KMS-11 (cell line): ENCODE results near the gene IQCM.
"Not testable (repeated sequence)": the region's sequence is repeated elsewhere in the genome, so short reads cannot be mapped to it uniquely, and the experiment has no call there.

Source experiments
- H2AFZ ChIP-seq: fragments of 200-600 bp; sonication (generic); 2 replicates; pipeline ENCODE4 v1.6.1; 2016; ENCODE audit warnings: antibody characterized with exemption, mixed run types, low read depth
- H3K27ac ChIP-seq: fragments of 200-600 bp; sonication (generic); 2 replicates; pipeline ENCODE4 v1.6.1; 2016; ENCODE audit warnings: mild to moderate bottlenecking, mixed run types
- H3K27me3 ChIP-seq: fragments of 200-600 bp; sonication (generic); 2 replicates; pipeline ENCODE4 v1.6.1; 2017; ENCODE audit warnings: mild to moderate bottlenecking, low read depth, mixed run types, moderate library complexity; ENCODE audit not compliant: insufficient read depth
- H3K36me3 ChIP-seq: fragments of 200-600 bp; sonication (generic); 2 replicates; pipeline ENCODE4 v1.6.1; 2017; ENCODE audit warnings: mild to moderate bottlenecking, mixed run types; ENCODE audit not compliant: insufficient read depth
- H3K4me1 ChIP-seq: fragments of 200-600 bp; sonication (generic); 2 replicates; pipeline ENCODE4 v1.6.1; 2016; ENCODE audit warnings: mild to moderate bottlenecking, low read depth, mixed run types; ENCODE audit not compliant: poor library complexity, severe bottlenecking
- H3K4me2 ChIP-seq: fragments of 200-600 bp; sonication (generic); 2 replicates; pipeline ENCODE4 v1.7.0; 2016; ENCODE audit warnings: mild to moderate bottlenecking, mixed run types
- H3K4me3 ChIP-seq: fragments of 200-600 bp; sonication (generic); IDR thresholded peaks from 2 replicates; pipeline ENCODE4 v1.6.1; 2017; ENCODE audit warnings: low read depth, low read length, mixed read lengths; ENCODE audit not compliant: insufficient read depth
- H3K79me2 ChIP-seq: fragments of 200-600 bp; sonication (generic); 2 replicates; pipeline ENCODE4 v1.6.1; 2016; ENCODE audit warnings: low read depth, mixed run types; ENCODE audit not compliant: insufficient read depth
- H3K9ac ChIP-seq: fragments of 200-600 bp; sonication (generic); 2 replicates; pipeline ENCODE4 v1.6.1; 2016; ENCODE audit warnings: mild to moderate bottlenecking, mixed run types
- H4K20me1 ChIP-seq: fragments of 200-600 bp; sonication (generic); 2 replicates; pipeline ENCODE4 v1.6.1; 2016; ENCODE audit warnings: mild to moderate bottlenecking, mixed run types; ENCODE audit not compliant: insufficient read depth
- CTCF ChIP-seq: fragments of 200-600 bp; sonication (generic); conservative IDR thresholded peaks from 2 replicates; pipeline ENCODE4 v1.6.1; 2017; ENCODE audit warnings: low read depth, mild to moderate bottlenecking, antibody characterized with exemption, low read length, moderate library complexity, mixed read lengths

The IQCM gene

GRCh38 chr4:149498246-149498645, 317.4 kb downstream of the IQCM start:
- Histone ChIP-seq H3K4me2 (no peak overlapping the region), H4K20me1 (no peaks in the 10 kb centered on the region), H3K36me3 (no peaks in the 10 kb centered on the region), H3K4me1 (no peaks in the 10 kb centered on the region), H3K79me2 (no peaks in the 10 kb centered on the region), H2AFZ (no peak overlapping the region), H3K27ac (no peak overlapping the region), H3K9ac (no peak overlapping the region), H3K4me3 (no peak overlapping the region), H3K27me3 (no peaks in the 10 kb centered on the region)
- no peak for TF ChIP-seq CTCF

DNA sequence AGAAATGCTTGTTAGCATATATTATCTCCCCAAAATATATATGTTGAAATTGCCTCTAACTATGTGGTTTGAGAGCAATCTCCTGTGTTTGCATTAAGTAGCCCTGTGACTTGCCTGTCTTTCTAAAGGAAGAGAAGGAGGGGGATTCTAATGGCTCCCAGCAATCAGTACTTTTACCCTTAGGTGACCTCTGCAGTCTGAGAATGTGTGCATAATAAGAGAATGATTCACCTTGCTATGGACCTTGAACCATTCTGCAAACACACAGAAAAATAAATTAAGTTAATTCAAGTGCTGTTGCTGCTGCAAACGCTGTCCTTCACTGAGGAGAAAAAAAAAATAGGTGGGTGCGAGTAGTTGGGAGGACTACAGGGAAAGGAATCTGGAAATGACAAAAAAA, 322.2 kb downstream of the IQCM start:
- H3K27me3 ChIP-seq: no peaks in the 10 kb centered on the region
- H2AFZ ChIP-seq: no peak overlapping the region
- H4K20me1 ChIP-seq: no peaks in the 10 kb centered on the region
- no peak for TF ChIP-seq CTCF
- H3K4me2 ChIP-seq: no peak overlapping the region
- H3K79me2 ChIP-seq: no peaks in the 10 kb centered on the region
- no peaks in the 10 kb centered on the region for H3K36me3 ChIP-seq
- H3K4me1 ChIP-seq: no peaks in the 10 kb centered on the region
- no peak overlapping the region for H3K9ac ChIP-seq
- H3K4me3 ChIP-seq: no peak overlapping the region
- H3K27ac ChIP-seq: no peak overlapping the region

GRCh38 chr4:149489321-149489720, 326.3 kb downstream of the IQCM start:
- Histone ChIP-seq H3K36me3 (no peaks in the 10 kb centered on the region), H3K79me2 (no peaks in the 10 kb centered on the region), H3K27me3 (no peaks in the 10 kb centered on the region), H3K27ac (no peak overlapping the region), H3K4me2 (no peak overlapping the region), H2AFZ (no peak overlapping the region), H4K20me1 (no peaks in the 10 kb centered on the region), H3K4me1 (no peaks in the 10 kb centered on the region), H3K4me3 (no peak overlapping the region), H3K9ac (no peak overlapping the region)
- TF ChIP-seq CTCF: no peak

- H2AFZ ChIP-seq: no peak overlapping the region
- no peaks in the 10 kb centered on the region for H3K36me3 ChIP-seq
- no peak overlapping the region for H3K4me2 ChIP-seq
- no peaks in the 10 kb centered on the region for H3K27me3 ChIP-seq
- no peaks in the 10 kb centered on the region for H3K4me1 ChIP-seq
- H3K27ac ChIP-seq: no peak overlapping the region
- H3K79me2 ChIP-seq: no peaks in the 10 kb centered on the region
- no peak for TF ChIP-seq CTCF
- no peaks in the 10 kb centered on the region for H4K20me1 ChIP-seq
- no peak overlapping the region for H3K9ac ChIP-seq
- H3K4me3 ChIP-seq: no peak overlapping the region
Measured at GRCh38 chr4:149486861-149487260, 328.8 kb downstream of the IQCM start.

GRCh38 chr4:149468669-149469068, 347.0 kb downstream of the IQCM start:
- not testable (repeated sequence) for H3K27me3 ChIP-seq, H4K20me1 ChIP-seq, H2AFZ ChIP-seq, H3K4me3 ChIP-seq, H3K79me2 ChIP-seq, H3K36me3 ChIP-seq, H3K4me1 ChIP-seq, H3K27ac ChIP-seq, H3K4me2 ChIP-seq, H3K9ac ChIP-seq
